ENCODE results near the gene SRSF1. TPM values are rescaled to one million over a fixed set of nuclear protein-coding genes. Genes with fewer than 3 reads are reported as not detected.

SRSF1 gene
- total RNA-seq, 1 experiment from 2014 or later, result 434 TPM

DNA sequence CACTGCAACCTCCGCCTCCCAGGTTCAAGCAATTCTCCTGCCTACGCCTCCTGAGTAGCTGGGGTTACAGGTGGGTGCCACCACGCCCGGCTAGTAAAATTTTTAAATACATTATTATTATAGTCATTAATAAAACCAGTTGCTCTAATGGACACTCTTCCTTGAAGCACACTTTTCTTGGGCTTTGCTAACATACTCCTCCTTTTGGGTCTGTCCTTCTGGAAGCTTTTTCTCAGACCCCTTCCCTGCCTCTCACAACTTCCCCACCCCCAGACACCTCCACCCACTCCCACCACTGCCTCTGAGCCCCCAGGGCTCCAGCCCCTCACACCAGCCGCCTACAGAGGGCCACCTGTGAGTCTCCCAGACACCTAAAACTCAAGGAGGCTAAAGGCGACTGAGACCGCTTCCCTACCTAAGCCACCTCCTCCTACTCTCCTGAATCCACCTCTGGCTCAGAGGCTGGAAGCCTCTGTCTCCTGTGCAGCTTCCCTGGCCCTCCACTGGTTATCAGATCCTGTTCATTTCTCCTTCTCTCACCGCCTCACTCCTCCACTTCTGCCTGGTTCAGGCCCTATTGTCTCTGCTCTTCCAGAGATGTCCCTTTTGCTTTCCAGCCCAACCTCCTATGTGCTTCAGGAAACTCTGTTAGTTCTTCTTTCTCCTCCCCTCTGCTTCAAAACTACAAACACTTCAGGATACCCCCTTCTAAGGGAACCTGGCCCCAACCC, 49.8 kb downstream of the SRSF1 start:
- Histone ChIP-seq H3K4me2 (ENCODE audit: low read length) (peak overlapping the region; percentile 99; the same call in 1 of the 2 replicates), H3K36me3 (ENCODE audit: control insufficient read depth in 1 of 2, insufficient read depth in 2 of 2, low read length in 2 of 2) (peaks cover 0 to 5% of the 10 kb centered on the region in 2 experiments; a peak in 1 of 4 replicates), H3K27me3 (ENCODE audit: insufficient read depth, low read length) (no peaks in the 10 kb centered on the region), H3K79me2 (ENCODE audit: insufficient read depth, low read length) (peaks cover 25% of the 10 kb centered on the region), H3K4me1 (ENCODE audit: control insufficient read depth in 1 of 2, insufficient read depth in 2 of 2, low read length in 2 of 2) (peaks cover 38 to 47% of the 10 kb centered on the region in 2 experiments), H3K9ac (ENCODE audit: low read length) (no peak overlapping the region), H3K9me2 (ENCODE audit: insufficient read depth) (no peaks in the 10 kb centered on the region), H4K20me1 (ENCODE audit: insufficient read depth) (no peaks in the 10 kb centered on the region), H3K27ac (ENCODE audit: low read depth, low read length) (no peak overlapping the region), H3K9me3 (ENCODE audit: control insufficient read depth in 1 of 2, insufficient read depth in 1 of 2, low read depth in 1 of 2, low read length in 2 of 2) (no peaks in the 10 kb centered on the region), H2AFZ (ENCODE audit: low read depth, low read length, poor library complexity, severe bottlenecking) (no peak overlapping the region), H3K4me3 (replicated peaks in 1 of 2; ENCODE audit: low read depth in 1 of 2, low read length in 2 of 2) (no peak overlapping the region)
- intact Hi-C loops (cut with micrococcal nuclease), result no loop called here
- DNase-seq (ENCODE audit: low read depth, low spot score), result no peak
- no peak for TF ChIP-seq SIN3A (IDR thresholded peaks at IDR 0.05; ENCODE audit: low read depth)
- TF ChIP-seq, protein P1, sequence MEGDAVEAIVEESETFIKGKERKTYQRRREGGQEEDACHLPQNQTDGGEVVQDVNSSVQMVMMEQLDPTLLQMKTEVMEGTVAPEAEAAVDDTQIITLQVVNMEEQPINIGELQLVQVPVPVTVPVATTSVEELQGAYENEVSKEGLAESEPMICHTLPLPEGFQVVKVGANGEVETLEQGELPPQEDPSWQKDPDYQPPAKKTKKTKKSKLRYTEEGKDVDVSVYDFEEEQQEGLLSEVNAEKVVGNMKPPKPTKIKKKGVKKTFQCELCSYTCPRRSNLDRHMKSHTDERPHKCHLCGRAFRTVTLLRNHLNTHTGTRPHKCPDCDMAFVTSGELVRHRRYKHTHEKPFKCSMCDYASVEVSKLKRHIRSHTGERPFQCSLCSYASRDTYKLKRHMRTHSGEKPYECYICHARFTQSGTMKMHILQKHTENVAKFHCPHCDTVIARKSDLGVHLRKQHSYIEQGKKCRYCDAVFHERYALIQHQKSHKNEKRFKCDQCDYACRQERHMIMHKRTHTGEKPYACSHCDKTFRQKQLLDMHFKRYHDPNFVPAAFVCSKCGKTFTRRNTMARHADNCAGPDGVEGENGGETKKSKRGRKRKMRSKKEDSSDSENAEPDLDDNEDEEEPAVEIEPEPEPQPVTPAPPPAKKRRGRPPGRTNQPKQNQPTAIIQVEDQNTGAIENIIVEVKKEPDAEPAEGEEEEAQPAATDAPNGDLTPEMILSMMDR (IDR thresholded peaks at IDR 0.05 in 2 of 3, conservative IDR thresholded peaks at IDR 0.05 in 1 of 3; ENCODE audit: borderline replicate concordance in 1 of 3, insufficient read depth in 1 of 3, low read depth in 2 of 3, low read length in 2 of 3), result no peak
- TF ChIP-seq JUND (IDR thresholded peaks at IDR 0.05), result no peak
- no peak for TF ChIP-seq YY1 (IDR thresholded peaks at IDR 0.05; ENCODE audit: extremely low read depth, insufficient replicate concordance, low read depth, low read length)
- TF ChIP-seq SP1 (IDR thresholded peaks at IDR 0.05; ENCODE audit: low read depth), result no peak
- no peak for TF ChIP-seq EZH2 (IDR thresholded peaks at IDR 0.05)
- TF ChIP-seq SRF (IDR thresholded peaks at IDR 0.05; ENCODE audit: low read depth), result no peak
- no peak for TF ChIP-seq ELF1 (IDR thresholded peaks at IDR 0.05; ENCODE audit: borderline replicate concordance, low read depth)
- TF ChIP-seq FOSL1 (IDR thresholded peaks at IDR 0.05; ENCODE audit: low read depth), result no peak
- no peak for ATAC-seq
- BruUV-seq (replicated peaks), result no TSS peak
- POLR2A ChIA-PET, result interaction anchor here (0.6 to 2.4 kb wide), 4 partner anchors 9 to 87 kb away, joined by 3 to 11 read pairs (median 4); no protein-coding TSS in a partner anchor
- CTCF ChIA-PET, result interaction anchor here (1.0 to 2.0 kb wide), 2 partner anchors 59 to 82 kb away, joined by 4 to 5 read pairs; no protein-coding TSS in a partner anchor
- RAD21 ChIA-PET (ENCODE audit: low non-redundant PET in 1 of 2, low total read pairs in 2 of 2, uncharacterized antibody in 2 of 2, unreplicated experiment in 2 of 2), result no interaction called here
